CD14-positive monocyte (primary cell): ENCODE measurements around the gene HTR1D. TPM values are rescaled to one million over a fixed set of nuclear protein-coding genes. Genes with fewer than 3 reads are reported as not detected.

Experiments used
- DNase-seq, 3 donors: peaks; one replicate each; pipeline ENCODE4 v3.0.0-alpha.2; 2011 to 2022
- H2AFZ ChIP-seq: 2 replicates; pipeline ENCODE4 v1.6.0; 2012; ENCODE audit warnings: mild to moderate bottlenecking, low read depth, low read length, inconsistent platforms; ENCODE audit not compliant: insufficient read depth, poor library complexity, severe bottlenecking
- H3K27ac ChIP-seq, 2 donors: 1 replicate in 1 of 2; 2 replicates in 1 of 2; pipeline ENCODE4 v1.5.1; 2012 to 2013; ENCODE audit warnings: low read length in 2 of 2, control low read depth in 1 of 2, inconsistent platforms in 1 of 2, low read depth in 1 of 2, mild to moderate bottlenecking in 1 of 2
- H3K27me3 ChIP-seq, 2 donors: one replicate each; pipeline versions ENCODE4 v1.6.0 to v1.6.1; 2011 to 2013; ENCODE audit warnings: low read length in 2 of 2; ENCODE audit not compliant: control insufficient read depth in 2 of 2, insufficient read depth in 2 of 2
- H3K36me3 ChIP-seq, 2 donors: replicated peaks in 1 of 2; 1 replicate in 1 of 2; 2 replicates in 1 of 2; pipeline versions ENCODE4 v1.5.1 to v1.6.1; 2012 to 2013; ENCODE audit warnings: low read length in 2 of 2, control low read depth in 1 of 2, inconsistent platforms in 1 of 2, mild to moderate bottlenecking in 1 of 2; ENCODE audit not compliant: insufficient read depth in 2 of 2, control insufficient read depth in 1 of 2
- H3K4me1 ChIP-seq, 2 donors: 1 replicate in 1 of 2; 2 replicates in 1 of 2; pipeline versions ENCODE4 v1.5.1 to v1.6.1; 2012 to 2013; ENCODE audit warnings: low read length in 2 of 2, control low read depth in 1 of 2, inconsistent platforms in 1 of 2, mild to moderate bottlenecking in 1 of 2, moderate library complexity in 1 of 2; ENCODE audit not compliant: insufficient read depth in 2 of 2, control insufficient read depth in 1 of 2
- H3K4me2 ChIP-seq: replicated peaks from 2 replicates; pipeline ENCODE3; 2012; ENCODE audit warnings: low read length, moderate library complexity, mild to moderate bottlenecking; ENCODE audit not compliant: poor library complexity, severe bottlenecking; ENCODE audit errors: extremely low read depth
- H3K4me3 ChIP-seq, 3 experiments: fragments of 200-600 bp in 1 of 3; sonication (generic) in 1 of 3; replicated peaks in 1 of 3; 1 replicate in 2 of 3; 2 replicates in 1 of 3; pipeline ENCODE4 v1.5.1; 2011 to 2013; ENCODE audit warnings: low read length in 3 of 3, mild to moderate bottlenecking in 3 of 3, control low read depth in 2 of 3, low read depth in 2 of 3, inconsistent platforms in 1 of 3, moderate library complexity in 1 of 3
- H3K79me2 ChIP-seq: 2 replicates; pipeline ENCODE4 v1.6.0; 2012; ENCODE audit warnings: mild to moderate bottlenecking, control low read depth, inconsistent platforms, low read length, moderate library complexity; ENCODE audit not compliant: insufficient read depth
- H3K9ac ChIP-seq: 2 replicates; pipeline ENCODE4 v1.6.0; 2017; ENCODE audit warnings: low read length, mild to moderate bottlenecking; ENCODE audit not compliant: insufficient read depth, poor library complexity, severe bottlenecking
- H3K9me3 ChIP-seq, 2 donors: replicated peaks in 1 of 2; 1 replicate in 1 of 2; 2 replicates in 1 of 2; pipeline versions ENCODE4 v1.5.1 to v1.6.1; 2012 to 2013; ENCODE audit warnings: low read length in 2 of 2, control low read depth in 1 of 2; ENCODE audit not compliant: control insufficient read depth in 1 of 2, insufficient read depth in 1 of 2
- H4K20me1 ChIP-seq: 2 replicates; pipeline ENCODE4 v1.6.0; 2012; ENCODE audit warnings: mild to moderate bottlenecking, low read length, control low read depth, moderate library complexity; ENCODE audit not compliant: insufficient read depth
- H3K27ac Mint-ChIP-seq, 7 donors: one replicate each; pipeline ENCODE4 v1.8.0; 2020; ENCODE audit warnings: mild to moderate bottlenecking in 7 of 7, mixed read lengths in 7 of 7, moderate library complexity in 6 of 7, inconsistent platforms in 2 of 7
- H3K27me3 Mint-ChIP-seq, 3 donors: one replicate each; pipeline ENCODE4 v1.8.0; 2021 to 2022; ENCODE audit warnings: low read depth in 3 of 3, mild to moderate bottlenecking in 3 of 3, mixed read lengths in 3 of 3, moderate library complexity in 3 of 3, inconsistent platforms in 1 of 3
- H3K36me3 Mint-ChIP-seq, 2 donors: one replicate each; pipeline ENCODE4 v1.8.0; 2020; ENCODE audit warnings: mixed read lengths in 2 of 2, inconsistent platforms in 1 of 2, mild to moderate bottlenecking in 1 of 2
- H3K4me1 Mint-ChIP-seq: one replicate; pipeline ENCODE4 v1.8.0; 2020; ENCODE audit warnings: mild to moderate bottlenecking, mixed read lengths
- H3K4me3 Mint-ChIP-seq, 2 donors: one replicate each; pipeline ENCODE4 v1.8.0; 2020; ENCODE audit warnings: mild to moderate bottlenecking in 2 of 2, mixed read lengths in 2 of 2, moderate library complexity in 1 of 2
- H3K9me3 Mint-ChIP-seq, 7 donors: one replicate each; pipeline ENCODE4 v1.8.0; 2020 to 2022; ENCODE audit warnings: mixed read lengths in 7 of 7, mild to moderate bottlenecking in 6 of 7, moderate library complexity in 6 of 7, inconsistent platforms in 2 of 7
- WGBS: methylation state at CpG from one replicate; pipeline ENCODE4 v1.1.5; 2013; ENCODE audit warnings: missing lambda C conversion rate; ENCODE audit not compliant: insufficient coverage; 5-methylcytosine and 5-hydroxymethylcytosine counted together
- intact Hi-C, 2 donors: fragments of 100-400 bp; cut with micrococcal nuclease; formaldehyde crosslinking; loops; one replicate each; pipeline versions ENCODE4 v1.15.0 to v1.15.1; 2023
- polyA plus RNA-seq, 3 donors: library from polyadenylated mRNA; depleted of rRNA in 1 of 3; unstranded in 2 of 3; stranded (reverse) in 1 of 3; fragments of 300-500 nt in 2 of 3; fragments of >200 nt in 1 of 3; fragmentation: Illumina TruSeq in 2 of 3; gene quantifications; 1 replicate in 2 of 3; 2 replicates in 1 of 3; pipeline ENCODE4 v1.2.3, GENCODE V29; 2012 to 2021
- TF ChIP-seq, protein P1 (sequence below): fragments of 200-600 bp; IDR thresholded peaks from one replicate; pipeline ENCODE4 v1.8.0; 2022; ENCODE audit warnings: antibody characterized with exemption, mild to moderate bottlenecking

Gene HTR1D
- polyA plus RNA-seq, 3 donors, result not detected

DNA sequence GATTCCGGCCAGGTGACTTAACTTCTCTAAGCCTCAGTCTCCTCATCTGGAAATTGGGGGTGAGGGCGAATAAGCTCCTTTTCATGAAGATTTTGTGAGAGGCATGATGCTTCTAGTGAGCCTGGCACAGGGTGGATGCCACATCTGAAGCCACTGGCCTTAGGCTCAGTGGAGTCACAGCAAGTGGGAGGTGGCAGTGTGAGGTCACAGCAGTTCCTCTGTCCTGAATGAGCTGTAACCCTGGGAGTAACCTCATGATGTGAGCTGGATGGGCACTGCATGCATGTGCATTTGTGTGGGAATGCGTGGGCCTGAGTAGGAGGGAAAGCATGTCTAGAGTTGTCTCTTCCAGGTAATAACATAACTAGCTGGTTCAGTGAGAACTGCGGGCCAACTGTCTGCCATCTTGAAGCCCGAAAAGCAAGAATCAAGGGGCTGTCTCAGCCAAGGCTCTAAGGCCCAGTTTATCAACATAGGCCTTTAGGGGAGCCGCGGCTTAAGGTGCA lies 27.0 kb upstream of the HTR1D start:
- Histone ChIP-seq H3K79me2 (no peaks in the 10 kb centered on the region), H3K9ac (no peak overlapping the region), H3K27me3 (no peaks in the 10 kb centered on the region), H3K4me3 (no peak overlapping the region), H3K27ac (no peak overlapping the region), H2AFZ (no peak overlapping the region), H4K20me1 (no peaks in the 10 kb centered on the region), H3K9me3 (no peaks in the 10 kb centered on the region), H3K36me3 (no peaks in the 10 kb centered on the region), H3K4me1 (no peaks in the 10 kb centered on the region), H3K4me2 (no peak overlapping the region)
- Mint-ChIP-seq H3K4me1 (no peaks in the 10 kb centered on the region), H3K9me3 (peaks cover 0 to 4% (median 0%) of the 10 kb centered on the region in 7 donors), H3K27ac (no peak overlapping the region), H3K4me3 (no peak overlapping the region), H3K36me3 (no peaks in the 10 kb centered on the region), H3K27me3 (peaks cover 2 to 5% (median 4%) of the 10 kb centered on the region in 3 donors)
- no peak for DNase-seq
- intact Hi-C loops, result no loop called here
- WGBS, result 97% methylated on average over 5 of the region's 7 CpGs
- TF ChIP-seq, protein P1, sequence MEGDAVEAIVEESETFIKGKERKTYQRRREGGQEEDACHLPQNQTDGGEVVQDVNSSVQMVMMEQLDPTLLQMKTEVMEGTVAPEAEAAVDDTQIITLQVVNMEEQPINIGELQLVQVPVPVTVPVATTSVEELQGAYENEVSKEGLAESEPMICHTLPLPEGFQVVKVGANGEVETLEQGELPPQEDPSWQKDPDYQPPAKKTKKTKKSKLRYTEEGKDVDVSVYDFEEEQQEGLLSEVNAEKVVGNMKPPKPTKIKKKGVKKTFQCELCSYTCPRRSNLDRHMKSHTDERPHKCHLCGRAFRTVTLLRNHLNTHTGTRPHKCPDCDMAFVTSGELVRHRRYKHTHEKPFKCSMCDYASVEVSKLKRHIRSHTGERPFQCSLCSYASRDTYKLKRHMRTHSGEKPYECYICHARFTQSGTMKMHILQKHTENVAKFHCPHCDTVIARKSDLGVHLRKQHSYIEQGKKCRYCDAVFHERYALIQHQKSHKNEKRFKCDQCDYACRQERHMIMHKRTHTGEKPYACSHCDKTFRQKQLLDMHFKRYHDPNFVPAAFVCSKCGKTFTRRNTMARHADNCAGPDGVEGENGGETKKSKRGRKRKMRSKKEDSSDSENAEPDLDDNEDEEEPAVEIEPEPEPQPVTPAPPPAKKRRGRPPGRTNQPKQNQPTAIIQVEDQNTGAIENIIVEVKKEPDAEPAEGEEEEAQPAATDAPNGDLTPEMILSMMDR, result no peak

DNA sequence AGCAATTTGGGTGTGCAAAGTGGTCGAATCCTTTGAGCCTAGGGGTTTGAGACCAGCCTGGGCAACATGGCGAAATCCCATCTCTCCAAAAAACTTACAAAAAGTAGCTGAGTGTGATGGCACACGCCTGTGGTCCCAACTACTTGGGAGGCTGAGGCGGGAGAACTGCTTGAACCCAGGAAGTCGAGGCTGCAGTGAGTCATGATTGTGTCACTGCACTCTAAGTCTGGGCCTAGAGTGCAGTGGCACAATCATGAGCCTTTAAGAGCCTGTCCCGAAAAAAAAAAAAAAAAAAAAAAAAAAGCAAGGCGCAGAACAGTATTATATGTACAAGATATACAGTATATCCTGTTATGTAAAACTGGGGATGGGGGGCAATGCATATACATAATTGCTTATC lies 25.1 kb upstream of the HTR1D start:
- no peaks in the 10 kb centered on the region for H3K36me3 ChIP-seq
- H3K27me3 ChIP-seq, result no peaks in the 10 kb centered on the region
- no peaks in the 10 kb centered on the region for H3K79me2 ChIP-seq
- Mint-ChIP-seq H3K4me3 (no peak overlapping the region), H3K4me1 (no peaks in the 10 kb centered on the region), H3K27me3 (peaks cover 3 to 7% (median 4%) of the 10 kb centered on the region in 3 donors), H3K9me3 (peaks cover 0 to 4% (median 0%) of the 10 kb centered on the region in 7 donors), H3K36me3 (no peaks in the 10 kb centered on the region), H3K27ac (no peak overlapping the region)
- no peaks in the 10 kb centered on the region for H4K20me1 ChIP-seq
- H2AFZ ChIP-seq, result no peak overlapping the region
- no peak overlapping the region for H3K9ac ChIP-seq
- H3K9me3 ChIP-seq, result no peaks in the 10 kb centered on the region
- H3K4me1 ChIP-seq, result no peaks in the 10 kb centered on the region
- TF ChIP-seq, protein P1, result no peak
- no peak overlapping the region for H3K4me3 ChIP-seq
- WGBS, result 80% methylated on average over 5 of the region's 7 CpGs
- intact Hi-C loops, result no loop called here
- H3K27ac ChIP-seq, result no peak overlapping the region
- no peak for DNase-seq
- no peak overlapping the region for H3K4me2 ChIP-seq
